GM18499 (cell line): ENCODE measurements around the gene EXOC3L4.
"Not testable (repeated sequence)": the region's sequence is repeated elsewhere in the genome, so short reads cannot be mapped to it uniquely, and the experiment has no call there.

Experiments
- ATAC-seq: cut with Tn5 transposase; IDR thresholded peaks from one replicate; pipeline ENCODE4 v1.9.1; 2021; ENCODE audit warnings: moderate number of reproducible peaks; ENCODE audit not compliant: insufficient read depth, unreplicated experiment

The EXOC3L4 gene

GRCh38 chr14:103094406-103095209, at the start of gene EXOC3L4:
Gene EXOC3L4, plus strand, starts transcription at chr14:103094725. Its CDS starts 5,495 bp downstream, at chr14:103100220.
- ATAC-seq, result no peak

GRCh38 chr14:103045371-103045869, 49.1 kb upstream of the EXOC3L4 start:
- ATAC-seq, result no peak

- ATAC-seq, result not testable (repeated sequence)
Observed at GRCh38 chr14:103047453-103047852, 47.1 kb upstream of the EXOC3L4 start.

- no peak for ATAC-seq
Observed at GRCh38 chr14:103050935-103051334, 43.6 kb upstream of the EXOC3L4 start.

- ATAC-seq, result no peak
Observed at GRCh38 chr14:103052407-103052806, 42.1 kb upstream of the EXOC3L4 start.

GRCh38 chr14:103055695-103056094, 38.8 kb upstream of the EXOC3L4 start:
- no peak for ATAC-seq

- no peak for ATAC-seq
Observed at GRCh38 chr14:103056322-103057027, 38.0 kb upstream of the EXOC3L4 start.

GRCh38 chr14:103057028-103057371, 37.5 kb upstream of the EXOC3L4 start:
- ATAC-seq, result no peak

GRCh38 chr14:103057372-103058163, 37.0 kb upstream of the EXOC3L4 start, which contains the start of gene CDC42BPB:
Gene CDC42BPB, minus strand, starts transcription at chr14:103057549. Its CDS starts 376 bp downstream, at chr14:103057173.
- no peak for ATAC-seq

GRCh38 chr14:103058164-103059055, 36.1 kb upstream of the EXOC3L4 start:
- ATAC-seq, result no peak

- ATAC-seq, result no peak
Observed at GRCh38 chr14:103059556-103059955, 35.0 kb upstream of the EXOC3L4 start.

GRCh38 chr14:103061482-103061976, 33.0 kb upstream of the EXOC3L4 start:
- ATAC-seq, result no peak

GRCh38 chr14:103064436-103064835, 30.1 kb upstream of the EXOC3L4 start:
- no peak for ATAC-seq

- ATAC-seq, result no peak
Observed at GRCh38 chr14:103064978-103065377, 29.5 kb upstream of the EXOC3L4 start.

- no peak for ATAC-seq
Observed at GRCh38 chr14:103065861-103066260, 28.7 kb upstream of the EXOC3L4 start.

GRCh38 chr14:103066399-103066798, 28.1 kb upstream of the EXOC3L4 start:
- ATAC-seq, result no peak

- no peak for ATAC-seq
Observed at GRCh38 chr14:103067231-103067954, 27.1 kb upstream of the EXOC3L4 start.

GRCh38 chr14:103068351-103069073, 26.0 kb upstream of the EXOC3L4 start:
- no peak for ATAC-seq
